ENCODE data around the gene NBEA.
"Not testable (repeated sequence)": the region's sequence is repeated elsewhere in the genome, so short reads cannot be mapped to it uniquely, and the experiment has no call there.

Gene NBEA

GRCh38 chr13:35058585-35058984, 116.5 kb downstream of the NBEA start:
- not testable (repeated sequence) for DNase-seq (ENCODE audit: low read depth in 2 of 2)

- no peak for DNase-seq (ENCODE audit: low read depth in 2 of 2)
Measured at GRCh38 chr13:35086667-35087066, 144.6 kb downstream of the NBEA start.

- no peak for DNase-seq (ENCODE audit: low read depth in 2 of 2)
Measured at GRCh38 chr13:35092251-35092650, 150.2 kb downstream of the NBEA start.

GRCh38 chr13:35092751-35093150, 150.7 kb downstream of the NBEA start:
- DNase-seq (ENCODE audit: low read depth in 2 of 2): no peak

GRCh38 chr13:35093356-35093755, 151.3 kb downstream of the NBEA start:
- no peak for DNase-seq (ENCODE audit: low read depth in 2 of 2)

GRCh38 chr13:35106771-35107170, 164.7 kb downstream of the NBEA start:
- not testable (repeated sequence) for DNase-seq (ENCODE audit: low read depth in 2 of 2)

GRCh38 chr13:35107535-35107934, 165.5 kb downstream of the NBEA start:
- DNase-seq (ENCODE audit: low read depth in 2 of 2): no peak

- not testable (repeated sequence) for DNase-seq (ENCODE audit: low read depth in 2 of 2)
Measured at GRCh38 chr13:35113612-35114011, 171.5 kb downstream of the NBEA start.

GRCh38 chr13:35127466-35127865, 185.4 kb downstream of the NBEA start:
- no peak for DNase-seq (ENCODE audit: low read depth in 2 of 2)

GRCh38 chr13:35129500-35129899, 187.4 kb downstream of the NBEA start:
- DNase-seq (ENCODE audit: low read depth in 2 of 2): no peak

GRCh38 chr13:35131471-35131870, 189.4 kb downstream of the NBEA start:
- no peak for DNase-seq (ENCODE audit: low read depth in 2 of 2)

- DNase-seq (ENCODE audit: low read depth in 2 of 2): no peak
Measured at GRCh38 chr13:35136585-35136984, 194.5 kb downstream of the NBEA start.

GRCh38 chr13:35139591-35139990, 197.5 kb downstream of the NBEA start:
- DNase-seq (ENCODE audit: low read depth in 2 of 2): no peak

- no peak for DNase-seq (ENCODE audit: low read depth in 2 of 2)
Measured at GRCh38 chr13:35140321-35140720, 198.3 kb downstream of the NBEA start.

GRCh38 chr13:35140831-35141230, 198.8 kb downstream of the NBEA start:
- no peak for DNase-seq (ENCODE audit: low read depth in 2 of 2)

- no peak for DNase-seq (ENCODE audit: low read depth in 2 of 2)
Measured at GRCh38 chr13:35143123-35143522, 201.1 kb downstream of the NBEA start.

GRCh38 chr13:35144166-35144890, 202.3 kb downstream of the NBEA start:
- DNase-seq (ENCODE audit: low read depth in 2 of 2): no peak

GRCh38 chr13:35146686-35147085, 204.6 kb downstream of the NBEA start:
- DNase-seq (ENCODE audit: low read depth in 2 of 2): no peak

GRCh38 chr13:35157143-35157755, 215.2 kb downstream of the NBEA start:
- no peak for DNase-seq (ENCODE audit: low read depth in 2 of 2)

- no peak for DNase-seq (ENCODE audit: low read depth in 2 of 2)
Measured at GRCh38 chr13:35159041-35159440, 217.0 kb downstream of the NBEA start.

GRCh38 chr13:35160896-35161295, 218.8 kb downstream of the NBEA start:
- no peak for DNase-seq (ENCODE audit: low read depth in 2 of 2)

GRCh38 chr13:35162420-35162819, 220.3 kb downstream of the NBEA start:
- no peak for DNase-seq (ENCODE audit: low read depth in 2 of 2)

- DNase-seq (ENCODE audit: low read depth in 2 of 2): no peak
Measured at GRCh38 chr13:35163674-35164073, 221.6 kb downstream of the NBEA start.

All from stimulated activated CD4-positive, alpha-beta T cell treated with anti-CD3 and anti-CD28 coated beads, Interleukin-1b, Interleukin-23, amount 100 ng/mL, for 1 hour (primary cell).